HG03571 (cell line): ENCODE results near the gene RANBP17.

Experiments
- ATAC-seq: cut with Tn5 transposase; IDR thresholded peaks from one replicate; pipeline ENCODE4 v1.9.1; 2021; ENCODE audit not compliant: unreplicated experiment

The RANBP17 gene

GRCh38 chr5:171312129-171312974, 450.5 kb downstream of the RANBP17 start:
- ATAC-seq: no peak

GRCh38 chr5:171313481-171314206, 451.8 kb downstream of the RANBP17 start:
- ATAC-seq: no peak

GRCh38 chr5:171314728-171315385, 453.0 kb downstream of the RANBP17 start:
- ATAC-seq: no peak

- no peak for ATAC-seq
Observed at GRCh38 chr5:171315386-171315891, 453.6 kb downstream of the RANBP17 start.

GRCh38 chr5:171315925-171316257, 454.1 kb downstream of the RANBP17 start:
- no peak for ATAC-seq

GRCh38 chr5:171316258-171317121, 454.7 kb downstream of the RANBP17 start:
- no peak for ATAC-seq

- ATAC-seq: no peak
Observed at GRCh38 chr5:171317230-171317629, 455.4 kb downstream of the RANBP17 start.

GRCh38 chr5:171318026-171318425, 456.2 kb downstream of the RANBP17 start:
- no peak for ATAC-seq

GRCh38 chr5:171321447-171321846, 459.6 kb downstream of the RANBP17 start:
- no peak for ATAC-seq

GRCh38 chr5:171322527-171322926, 460.7 kb downstream of the RANBP17 start:
- no peak for ATAC-seq

GRCh38 chr5:171323007-171323406, 461.2 kb downstream of the RANBP17 start:
- no peak for ATAC-seq

- no peak for ATAC-seq
Observed at GRCh38 chr5:171323806-171324632, 462.2 kb downstream of the RANBP17 start.

- ATAC-seq: no peak
Observed at GRCh38 chr5:171330021-171330420, 468.2 kb downstream of the RANBP17 start.

- no peak for ATAC-seq
Observed at GRCh38 chr5:171335616-171336015, 473.8 kb downstream of the RANBP17 start.

- ATAC-seq: no peak
Observed at GRCh38 chr5:171336521-171337209, 474.8 kb downstream of the RANBP17 start.

- ATAC-seq: no peak
Observed at GRCh38 chr5:171337210-171337569, 475.4 kb downstream of the RANBP17 start.

GRCh38 chr5:171340042-171340441, 478.2 kb downstream of the RANBP17 start:
- no peak for ATAC-seq

- ATAC-seq: no peak
Observed at GRCh38 chr5:171340491-171340890, 478.7 kb downstream of the RANBP17 start.

- ATAC-seq: peak; percentile 69
Observed at GRCh38 chr5:171342362-171343111, 480.7 kb downstream of the RANBP17 start.
